Measurements from ENCODE around the gene AIF1L.

DNA sequence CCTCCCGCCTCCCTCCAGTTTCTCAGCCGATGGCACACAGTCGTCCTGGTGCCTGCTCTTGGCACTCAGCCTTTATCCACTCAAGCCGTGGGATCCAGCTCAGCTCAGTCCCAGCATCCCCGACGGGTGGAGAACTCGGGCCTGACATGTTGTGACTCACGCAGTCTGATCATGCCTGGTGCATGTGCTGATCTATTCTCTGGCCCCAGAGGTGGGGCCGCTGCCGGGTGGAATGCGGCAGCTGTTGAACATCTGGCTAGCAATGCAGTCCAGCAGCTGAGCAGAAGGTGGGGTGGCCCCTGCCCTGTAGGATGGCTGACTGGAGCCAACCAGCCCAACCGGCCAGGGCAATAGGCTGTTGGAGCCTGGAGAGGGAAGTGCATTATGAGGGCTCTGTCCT lies 1.7 kb upstream of the AIF1L start:
- TF ChIP-seq EZH2phosphoT487 (IDR thresholded peaks at IDR 0.05; ENCODE audit: insufficient read depth, low read depth): no peak
- TF ChIP-seq EZH2 (IDR thresholded peaks at IDR 0.05; ENCODE audit: insufficient read depth, poor library complexity, severe bottlenecking): no peak
